Activated CD4-positive, alpha-beta T cell treated with anti-CD3 and anti-CD28 coated beads, Interleukin-10, Interleukin-2, amounts not matched to agents 100 ng/mL and 50 ng/mL, durations not matched to agents 16 hours and 8 hours (primary cell): ENCODE results near the gene POMZP3.
"Not testable (repeated sequence)": the region's sequence is repeated elsewhere in the genome, so short reads cannot be mapped to it uniquely, and the experiment has no call there.

Source experiments
- DNase-seq: peaks from one replicate; pipeline ENCODE4 v3.0.0-alpha.2; 2020

The POMZP3 gene

DNA sequence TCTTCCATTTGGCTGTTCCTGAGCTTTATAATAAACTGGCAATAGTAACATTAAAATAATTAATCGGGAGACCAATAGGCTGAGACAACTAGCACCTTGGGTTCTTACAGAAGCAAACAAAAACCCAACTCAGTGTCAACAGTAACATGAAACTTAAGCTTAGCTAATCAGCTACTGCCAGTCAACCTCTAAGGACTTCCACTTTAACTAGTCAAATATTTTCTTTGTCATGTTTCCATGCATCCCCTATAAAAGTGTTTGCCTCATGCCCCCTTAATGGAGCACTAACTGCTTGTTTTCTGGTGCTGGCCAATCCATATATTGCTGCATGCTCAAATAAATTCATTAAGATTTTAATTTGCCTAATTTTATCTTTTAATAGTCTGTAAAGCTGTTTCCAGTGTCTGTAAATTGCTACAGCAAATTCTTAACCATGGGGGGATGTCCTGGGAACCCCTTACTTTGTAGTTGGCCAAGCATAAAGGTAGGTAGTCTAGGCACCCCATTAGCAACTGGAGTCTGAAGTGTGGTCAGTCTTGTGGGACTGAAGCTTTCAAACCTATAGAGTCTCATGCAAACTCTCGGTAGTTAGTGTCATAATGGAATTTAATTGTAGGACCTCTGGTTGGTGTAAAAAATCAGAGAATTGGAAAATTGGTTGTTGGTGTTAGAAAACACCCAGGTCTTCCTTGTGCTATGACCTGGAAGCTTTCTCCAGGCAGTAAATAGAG is 40.3 kb downstream of the POMZP3 start:
- not testable (repeated sequence) for DNase-seq

DNA sequence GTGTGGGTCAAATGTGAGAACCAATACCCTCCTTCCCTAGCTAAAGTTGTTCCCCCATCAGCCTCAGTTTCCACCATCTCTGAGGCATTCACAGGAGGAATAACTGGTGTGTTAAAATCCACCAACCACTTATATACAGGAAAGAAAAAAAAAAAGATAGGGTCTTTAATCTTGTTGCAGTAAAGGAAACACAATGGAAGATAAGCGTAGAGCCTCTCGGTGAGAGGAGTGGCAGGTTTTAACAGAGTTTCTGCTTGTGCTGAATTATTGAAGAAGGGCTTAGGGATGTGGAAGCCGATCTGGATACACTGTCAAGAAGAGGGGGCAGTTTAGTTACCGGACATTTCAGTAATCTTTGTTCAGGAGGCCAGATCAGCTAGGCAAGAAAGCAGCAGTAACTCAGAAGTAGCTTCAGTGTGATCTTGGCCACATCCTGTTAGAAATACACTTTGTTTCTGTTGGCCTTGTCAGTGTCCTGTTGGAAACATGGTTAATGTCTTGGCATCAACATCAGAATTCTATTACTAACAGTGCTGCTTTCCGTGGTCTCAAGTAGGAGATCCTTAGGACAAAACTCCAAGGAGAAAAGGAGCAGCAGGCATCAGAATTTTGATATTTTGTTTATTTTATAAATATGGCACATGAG is 43.3 kb downstream of the POMZP3 start:
- not testable (repeated sequence) for DNase-seq

DNA sequence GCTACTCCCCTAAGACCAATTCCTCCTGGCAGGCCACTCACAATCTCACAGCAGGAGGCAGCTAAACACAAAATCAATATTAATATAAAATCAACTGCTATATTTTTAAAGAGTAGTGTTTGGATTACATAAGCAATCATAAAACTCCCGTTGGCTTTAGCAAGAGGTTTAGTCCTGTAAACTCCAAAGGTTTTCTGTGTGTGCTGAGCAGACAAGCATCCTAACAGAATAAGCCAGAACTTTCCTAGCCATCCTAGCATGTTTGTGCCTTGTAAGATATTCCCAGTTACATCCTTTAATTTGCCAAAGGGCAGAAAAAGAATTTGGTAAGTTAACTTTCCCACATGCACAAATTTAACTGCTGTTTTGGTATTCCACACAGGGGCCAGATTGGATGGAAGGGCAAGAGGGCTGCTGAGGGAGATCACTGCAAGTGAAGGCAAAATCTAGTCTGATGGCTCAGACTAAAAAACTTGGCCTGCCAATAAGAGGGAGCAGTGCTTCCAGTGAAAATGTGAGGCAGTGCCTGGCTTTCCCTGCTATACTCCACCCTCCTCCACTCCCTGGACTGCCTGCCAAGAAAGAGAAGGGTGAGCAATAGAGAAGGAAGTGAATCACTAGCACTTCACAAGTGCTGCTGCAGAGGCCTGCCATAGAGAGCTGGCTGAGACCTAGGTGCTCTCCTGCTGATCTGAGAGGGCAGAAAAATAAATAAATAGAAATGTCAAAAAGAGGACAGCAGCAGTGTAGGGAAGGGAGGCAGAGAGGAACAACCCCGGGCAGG is 44.0 kb downstream of the POMZP3 start:
- peak; percentile 31 for DNase-seq

DNA sequence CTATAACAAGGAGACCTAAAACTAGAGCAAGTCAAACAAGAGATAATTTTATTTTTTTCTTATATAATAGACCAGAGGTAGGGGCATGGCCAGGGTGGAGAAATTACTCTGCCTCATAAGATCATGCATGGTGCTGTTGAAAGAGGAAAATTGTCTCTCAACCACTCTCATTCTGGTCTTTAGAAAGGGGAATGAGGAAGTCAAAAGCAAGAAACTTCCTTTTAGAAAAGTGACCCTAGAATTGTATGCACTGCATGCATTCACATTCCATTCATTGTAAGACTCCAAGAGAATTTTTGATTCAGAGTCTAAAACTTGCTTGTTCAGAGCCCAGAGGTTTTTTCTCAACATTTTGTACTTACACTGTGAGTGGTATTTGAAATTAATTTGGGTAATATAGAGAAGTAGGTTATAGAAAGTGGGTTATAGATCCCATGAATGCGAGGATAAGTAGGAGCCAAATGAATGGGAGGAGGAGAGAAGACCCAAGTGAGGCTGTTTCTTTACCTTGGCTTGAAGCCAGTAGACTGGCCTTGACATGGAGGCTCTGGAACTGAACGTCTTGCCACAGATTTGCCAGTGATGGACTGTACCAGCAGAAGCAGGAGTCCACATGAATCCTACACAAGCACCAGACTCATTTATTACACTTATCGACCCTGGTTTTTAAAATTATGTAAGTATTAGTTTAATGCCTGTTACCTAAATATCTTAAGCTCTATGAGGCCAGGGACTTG is 51.0 kb downstream of the POMZP3 start:
- not testable (repeated sequence) for DNase-seq

DNA sequence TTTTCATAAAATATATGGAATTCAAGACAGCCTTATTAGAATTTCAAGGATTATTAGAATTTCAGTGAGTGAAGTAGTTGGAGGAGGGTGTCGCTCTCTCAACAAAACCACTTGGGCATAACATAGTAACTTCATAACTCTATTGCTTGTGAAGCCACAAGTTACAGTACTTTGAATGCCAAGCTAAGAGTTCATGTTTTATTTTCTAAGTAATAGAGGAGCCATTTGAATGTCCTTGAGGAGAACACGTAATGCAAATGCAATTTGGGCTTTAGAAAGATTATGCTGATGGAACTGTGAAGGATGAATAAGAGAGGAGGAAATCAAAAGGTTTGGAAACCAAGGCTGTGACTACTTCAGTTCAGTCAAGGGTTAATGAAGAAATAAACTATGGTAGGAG is 51.6 kb downstream of the POMZP3 start:
- DNase-seq, result not testable (repeated sequence)

DNA sequence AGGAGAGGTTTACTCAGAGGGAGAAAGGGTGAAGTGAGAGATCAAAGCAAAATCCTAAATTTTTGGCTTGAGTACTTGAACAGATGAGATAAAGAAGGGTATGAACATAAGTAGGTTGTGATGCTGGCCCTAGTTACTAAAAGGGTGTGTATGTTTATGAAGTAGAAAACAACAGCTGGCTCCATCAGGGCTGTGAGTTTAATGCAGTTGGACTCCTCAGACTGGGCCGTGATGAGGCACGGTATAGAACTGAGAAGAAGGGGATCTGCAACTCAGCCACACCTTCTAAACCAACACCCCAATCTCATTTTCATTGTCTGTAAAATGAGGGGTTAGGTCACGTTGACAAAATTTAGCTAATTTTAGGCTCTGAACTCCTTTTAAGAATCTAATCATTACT is 54.8 kb downstream of the POMZP3 start:
- not testable (repeated sequence) for DNase-seq

DNA sequence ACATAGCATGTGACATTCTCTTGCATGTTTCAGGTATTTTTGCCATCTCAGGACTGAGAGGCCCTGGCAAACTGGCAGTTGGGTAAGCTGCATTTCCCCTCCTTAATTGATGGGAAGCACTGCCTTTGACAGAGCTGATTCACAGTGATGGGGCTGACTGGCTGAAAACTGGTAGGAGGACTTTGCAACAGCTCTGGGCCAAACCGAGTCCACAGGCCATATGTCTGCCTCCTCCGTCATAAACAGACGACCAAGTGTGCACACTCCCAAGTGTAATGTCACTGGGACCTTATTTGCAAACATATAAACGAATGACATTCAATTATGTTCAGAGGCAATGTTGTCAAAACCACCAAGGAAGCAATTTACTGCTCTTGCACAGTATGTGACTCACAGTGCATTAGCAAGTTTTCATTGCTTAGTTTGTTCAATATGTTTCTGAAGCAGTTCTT is 56.7 kb downstream of the POMZP3 start:
- DNase-seq, result not testable (repeated sequence)

DNA sequence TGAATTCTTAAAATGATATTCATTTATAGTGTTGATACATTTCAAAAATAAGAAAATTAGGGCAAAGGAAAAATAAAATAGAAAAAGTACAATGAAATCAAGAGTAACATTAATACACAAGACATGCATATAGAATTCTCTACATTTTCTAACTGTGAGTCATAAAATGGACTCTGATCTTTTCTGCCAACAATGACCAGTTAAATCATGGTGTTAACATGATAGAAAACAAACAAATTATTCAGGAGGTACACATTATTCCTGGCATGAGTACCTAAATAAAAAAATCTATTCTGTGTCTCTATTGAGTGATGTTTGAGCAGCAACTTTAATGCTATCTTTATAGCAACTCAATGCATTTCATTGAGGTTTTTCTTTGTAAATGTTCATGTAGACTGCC is 58.3 kb downstream of the POMZP3 start:
- DNase-seq, result not testable (repeated sequence)

DNA sequence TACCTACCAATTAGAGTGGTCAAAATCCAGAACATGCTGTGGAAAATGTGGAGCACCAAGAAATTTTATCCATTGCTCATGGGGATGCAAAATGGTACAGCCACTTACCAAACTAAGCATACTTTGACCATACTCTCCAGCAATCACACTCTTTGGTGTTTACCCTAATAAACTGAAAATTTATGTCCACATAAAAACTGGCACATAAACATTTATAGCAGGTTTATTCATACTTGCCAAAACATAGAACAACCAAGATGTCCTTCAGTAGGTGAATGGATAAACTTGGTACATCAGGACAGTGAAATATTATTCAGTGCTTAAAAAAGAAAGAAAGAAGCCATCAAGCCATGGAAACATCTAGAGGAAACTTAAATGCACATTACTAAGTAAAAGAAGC is 59.3 kb downstream of the POMZP3 start:
- not testable (repeated sequence) for DNase-seq

DNA sequence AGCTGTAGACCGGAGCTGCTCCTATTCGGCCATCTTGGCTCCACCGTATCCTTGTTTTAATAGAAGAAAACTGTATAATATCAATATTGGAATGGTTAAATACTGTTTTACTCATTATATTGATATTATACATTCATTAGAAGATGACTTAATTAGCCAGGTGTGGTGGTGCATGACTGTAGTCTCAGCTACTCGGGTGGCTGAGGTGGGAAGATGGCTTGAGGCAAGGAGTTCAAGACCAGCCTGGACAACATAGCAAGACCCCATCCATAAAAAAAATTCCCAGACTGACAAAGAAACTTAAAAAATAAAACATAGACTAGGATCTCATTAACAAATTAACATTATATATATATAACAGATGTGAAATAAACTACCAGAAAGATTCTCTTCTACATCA is 59.8 kb downstream of the POMZP3 start:
- not testable (repeated sequence) for DNase-seq

DNA sequence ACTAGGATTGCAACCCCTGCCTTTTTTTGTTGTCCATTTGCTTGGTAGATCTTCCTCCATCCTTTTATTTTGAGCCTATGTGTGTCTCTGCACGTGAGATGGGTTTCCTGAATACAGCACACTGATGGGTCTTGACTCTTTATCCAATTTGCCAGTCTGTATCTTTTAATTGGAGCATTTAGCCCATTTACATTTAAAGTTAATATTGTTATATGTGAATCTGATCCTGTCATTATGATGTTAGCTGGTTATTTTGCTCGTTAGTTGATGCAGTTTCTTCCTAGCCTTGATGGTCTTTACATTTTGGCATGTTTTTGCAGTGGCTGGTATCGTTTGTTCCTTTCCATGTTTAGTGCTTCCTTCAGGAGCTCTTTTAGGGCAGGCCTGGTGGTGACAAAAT is 62.1 kb downstream of the POMZP3 start:
- DNase-seq, result not testable (repeated sequence)

DNA sequence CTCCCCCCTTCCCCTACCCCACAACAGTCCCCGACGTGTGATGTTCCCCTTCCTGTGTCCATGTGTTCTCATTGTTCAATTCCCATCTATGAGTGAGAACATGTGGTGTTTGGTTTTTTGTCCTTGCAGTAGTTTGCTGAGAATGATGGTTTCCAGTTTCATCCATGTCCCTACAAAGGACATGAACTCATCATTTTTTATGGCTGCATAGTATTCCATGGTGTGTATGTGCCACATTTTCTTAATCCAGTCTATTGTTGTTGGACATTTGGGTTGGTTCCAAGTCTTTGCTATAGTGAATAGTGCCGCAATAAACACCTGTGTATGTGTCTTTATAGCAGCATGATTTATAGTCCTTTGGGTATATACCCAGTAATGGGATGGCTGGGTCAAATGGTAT is 65.7 kb downstream of the POMZP3 start:
- DNase-seq, result not testable (repeated sequence)

DNA sequence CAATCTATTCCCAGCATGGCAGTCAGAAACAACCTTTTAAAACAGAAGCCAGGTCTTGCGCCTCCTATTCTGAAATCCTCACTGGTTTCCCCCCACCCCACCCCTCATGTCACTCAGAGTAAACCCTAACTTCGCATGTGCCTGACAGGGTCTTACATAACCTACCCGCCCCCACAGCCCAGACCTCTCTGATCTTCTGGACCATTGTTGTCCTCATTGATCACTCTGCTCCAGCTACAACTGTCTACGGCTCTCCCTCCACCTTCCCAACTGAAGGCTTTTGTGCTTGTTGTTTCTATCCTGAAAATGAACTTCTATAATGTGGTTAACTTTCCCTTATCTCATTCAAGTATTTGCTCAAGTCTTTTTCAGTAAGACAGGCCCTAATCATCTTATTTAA is 66.9 kb downstream of the POMZP3 start:
- not testable (repeated sequence) for DNase-seq
